Epithelial cell of proximal tubule (primary cell): ENCODE data around the gene ADD1. TPM values are rescaled to one million over a fixed set of nuclear protein-coding genes. Genes with fewer than 3 reads are reported as not detected.

ENCODE experiments used
- DNase-seq: peaks from one replicate; pipeline ENCODE4 v3.0.0-alpha.2; 2011; ENCODE audit warnings: low read depth
- H3K4me3 ChIP-seq: 2 replicates; pipeline ENCODE4 v1.5.1; 2011; ENCODE audit warnings: low read depth, mild to moderate bottlenecking, low read length
- total RNA-seq: library from RNA; depleted of rRNA; stranded (reverse); fragments of >200 nt; gene quantifications from 2 replicates; pipeline ENCODE4 v1.2.3, GENCODE V29; 2015
- TF ChIP-seq, protein P1 (sequence below): conservative IDR thresholded peaks from 2 replicates; pipeline ENCODE4 v1.5.1; 2012; ENCODE audit warnings: low read depth, mild to moderate bottlenecking, low read length

Gene ADD1
- total RNA-seq, 1 donor from 2014 or later, result 222 TPM

DNA sequence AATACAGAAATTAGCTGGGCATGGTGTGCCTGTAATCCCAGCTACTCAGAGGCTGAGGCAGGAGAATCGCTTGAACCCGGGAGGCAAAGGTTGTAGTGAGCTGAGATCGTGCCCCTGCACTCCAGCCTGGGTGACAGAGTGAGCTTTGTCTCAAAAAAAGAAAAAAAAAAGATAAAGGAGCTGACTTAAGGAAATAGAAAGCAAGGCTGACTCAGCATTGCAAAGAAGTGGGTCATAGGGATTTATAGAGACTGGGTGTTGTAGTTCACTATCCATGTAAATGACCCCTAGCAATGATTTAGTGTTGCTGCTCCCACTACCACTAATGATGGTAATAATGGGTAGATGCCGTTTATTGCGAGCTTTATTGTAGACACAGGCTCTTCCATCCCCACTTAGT is 47.6 kb downstream of the ADD1 start:
- TF ChIP-seq, protein P1, sequence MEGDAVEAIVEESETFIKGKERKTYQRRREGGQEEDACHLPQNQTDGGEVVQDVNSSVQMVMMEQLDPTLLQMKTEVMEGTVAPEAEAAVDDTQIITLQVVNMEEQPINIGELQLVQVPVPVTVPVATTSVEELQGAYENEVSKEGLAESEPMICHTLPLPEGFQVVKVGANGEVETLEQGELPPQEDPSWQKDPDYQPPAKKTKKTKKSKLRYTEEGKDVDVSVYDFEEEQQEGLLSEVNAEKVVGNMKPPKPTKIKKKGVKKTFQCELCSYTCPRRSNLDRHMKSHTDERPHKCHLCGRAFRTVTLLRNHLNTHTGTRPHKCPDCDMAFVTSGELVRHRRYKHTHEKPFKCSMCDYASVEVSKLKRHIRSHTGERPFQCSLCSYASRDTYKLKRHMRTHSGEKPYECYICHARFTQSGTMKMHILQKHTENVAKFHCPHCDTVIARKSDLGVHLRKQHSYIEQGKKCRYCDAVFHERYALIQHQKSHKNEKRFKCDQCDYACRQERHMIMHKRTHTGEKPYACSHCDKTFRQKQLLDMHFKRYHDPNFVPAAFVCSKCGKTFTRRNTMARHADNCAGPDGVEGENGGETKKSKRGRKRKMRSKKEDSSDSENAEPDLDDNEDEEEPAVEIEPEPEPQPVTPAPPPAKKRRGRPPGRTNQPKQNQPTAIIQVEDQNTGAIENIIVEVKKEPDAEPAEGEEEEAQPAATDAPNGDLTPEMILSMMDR, result no peak
- no peak for DNase-seq

DNA sequence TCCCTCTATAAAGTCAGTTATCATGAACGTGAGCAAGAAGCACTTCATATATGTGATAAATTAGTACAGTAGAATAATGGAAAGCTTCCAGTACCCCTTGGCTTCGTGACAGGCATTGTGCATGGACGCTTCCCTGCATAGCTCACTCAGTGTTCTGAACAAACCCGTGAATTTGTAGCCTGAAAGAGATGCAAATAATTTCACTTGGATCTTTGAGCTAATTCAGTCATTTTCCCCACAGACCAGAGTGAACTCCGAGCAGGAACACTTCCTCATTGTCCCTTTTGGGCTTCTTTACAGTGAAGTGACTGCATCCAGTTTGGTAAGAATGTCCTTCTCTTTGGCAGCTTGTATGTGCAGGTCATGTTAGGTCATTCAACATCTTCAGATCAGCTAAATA is 50.1 kb downstream of the ADD1 start:
- no peak for DNase-seq
- TF ChIP-seq, protein P1, result no peak
- no peak overlapping the region for H3K4me3 ChIP-seq

More for the DNA sequence above, 47.6 kb downstream of the ADD1 start:
- no peak overlapping the region for H3K4me3 ChIP-seq

DNA sequence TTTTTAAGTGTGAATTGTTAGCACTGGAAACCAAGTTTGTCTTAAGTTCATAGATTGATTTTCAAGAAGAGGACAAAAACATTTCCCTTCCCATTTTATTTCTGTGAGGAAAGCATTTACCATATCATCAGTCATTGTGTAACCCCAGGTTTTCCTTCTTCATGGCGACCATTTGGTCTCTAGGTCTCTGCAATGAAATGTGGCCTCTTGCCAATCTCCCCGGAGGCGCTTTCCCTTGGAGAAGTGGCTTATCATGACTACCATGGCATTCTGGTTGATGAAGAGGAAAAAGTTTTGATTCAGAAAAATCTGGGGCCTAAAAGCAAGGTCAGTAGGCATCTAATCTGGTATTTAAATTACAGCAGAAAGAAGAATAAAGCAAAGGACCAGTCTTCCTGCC is 54.4 kb downstream of the ADD1 start:
- DNase-seq, result no peak
- TF ChIP-seq, protein P1, result no peak
- H3K4me3 ChIP-seq, result no peak overlapping the region

DNA sequence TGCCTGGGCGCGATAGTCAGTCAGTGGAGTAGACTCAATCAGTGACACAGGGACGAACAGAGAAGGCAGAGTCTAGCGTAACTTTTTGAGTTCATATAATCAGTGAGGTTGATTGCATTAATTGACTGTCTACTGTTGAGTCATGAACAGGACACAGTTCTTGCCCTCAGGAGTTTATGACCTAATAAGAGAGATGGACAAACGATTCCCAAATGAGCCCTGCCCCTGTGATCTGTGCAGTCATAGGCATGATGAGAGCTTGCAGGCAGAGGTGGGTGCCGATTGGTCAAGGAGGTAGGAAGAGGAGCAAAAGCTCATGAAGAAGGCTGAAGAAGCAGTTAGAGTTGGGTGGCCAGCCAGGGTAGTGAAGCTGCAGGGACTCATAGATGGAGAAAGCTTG is 57.1 kb downstream of the ADD1 start:
- DNase-seq, result no peak
- TF ChIP-seq, protein P1, result no peak
- no peak overlapping the region for H3K4me3 ChIP-seq

DNA sequence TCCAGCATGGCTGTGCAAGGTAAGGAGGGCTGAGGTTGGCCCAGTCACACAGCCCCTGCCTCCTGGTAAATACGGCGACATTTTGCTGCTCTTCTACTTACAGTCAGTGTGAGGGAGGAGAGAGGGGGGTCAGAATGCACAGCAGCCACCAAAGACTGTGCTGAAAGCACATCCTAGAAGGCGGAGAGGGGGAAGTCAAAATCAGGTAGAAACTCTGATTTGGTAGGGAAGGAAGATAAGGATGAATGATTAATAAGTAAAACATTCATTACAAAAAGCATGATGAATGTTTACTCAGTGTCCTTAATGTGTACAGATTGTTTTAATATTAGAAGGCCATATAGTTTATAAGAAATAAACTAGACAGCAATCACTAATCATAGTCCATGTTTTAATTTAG is 57.5 kb downstream of the ADD1 start:
- H3K4me3 ChIP-seq, result no peak overlapping the region
- TF ChIP-seq, protein P1, result no peak
- DNase-seq, result no peak

DNA sequence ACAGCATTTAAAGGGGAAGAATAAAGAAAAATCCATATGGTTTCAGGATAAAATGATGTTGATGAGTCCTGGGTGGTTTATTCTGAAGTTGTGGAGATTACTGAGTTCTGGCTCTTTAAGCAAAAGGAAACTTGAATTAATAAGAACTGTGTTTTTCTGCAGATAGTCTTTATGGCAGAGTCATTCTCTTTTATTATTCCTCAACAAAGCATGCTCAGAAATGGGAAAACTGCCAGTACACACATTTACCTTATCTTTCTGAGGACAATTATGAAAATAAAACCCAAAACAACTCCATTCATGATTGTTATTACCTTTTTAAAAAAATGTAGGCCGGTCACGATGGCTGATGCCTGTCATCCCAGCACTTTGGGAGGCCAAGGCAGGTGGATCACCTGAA is 58.5 kb downstream of the ADD1 start:
- TF ChIP-seq, protein P1, result no peak
- DNase-seq, result no peak
- H3K4me3 ChIP-seq, result no peak overlapping the region

DNA sequence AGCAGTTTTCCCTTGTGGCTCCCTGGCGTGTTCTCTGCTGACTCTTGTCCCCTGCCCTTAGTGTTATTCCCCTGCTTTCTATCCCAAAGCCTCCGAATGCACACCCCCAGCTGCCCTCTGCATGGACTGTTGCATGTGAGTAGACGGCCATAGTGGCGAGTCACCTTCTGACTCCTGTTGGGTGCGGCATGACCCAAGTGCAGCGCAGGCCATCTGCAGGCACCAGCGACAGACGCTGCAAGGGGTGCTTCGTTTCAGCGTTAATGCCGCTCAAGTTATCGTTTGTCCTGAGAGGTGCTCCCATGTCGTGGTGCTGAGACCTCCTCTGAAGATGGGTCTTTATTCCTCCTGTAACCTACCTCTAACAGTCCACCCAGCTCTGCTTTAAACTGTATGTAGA is 61.9 kb downstream of the ADD1 start:
- DNase-seq, result no peak
- no peak overlapping the region for H3K4me3 ChIP-seq
- TF ChIP-seq, protein P1, result no peak
